HepG2 (cell line): Measurements from ENCODE around the gene TRAF3. TPM values are rescaled to one million over a fixed set of nuclear protein-coding genes. Genes with fewer than 3 reads are reported as not detected.

Source experiments
- CSRNP1 ChIP-seq: sonication (generic); formaldehyde crosslinking; IDR thresholded peaks from 2 replicates; pipeline ENCODE4 v1.8.1; 2023; ENCODE audit warnings: mild to moderate bottlenecking, missing genetic modification reagents
- EEA1 ChIP-seq: sonication (generic); formaldehyde crosslinking; IDR thresholded peaks from 2 replicates; pipeline ENCODE4 v1.5.1; 2020; ENCODE audit warnings: mild to moderate bottlenecking, missing genetic modification reagents, borderline replicate concordance
- KAT2B ChIP-seq: fragments of 150-350 bp; IDR thresholded peaks from 2 replicates; pipeline ENCODE4 v1.6.1; 2014; ENCODE audit warnings: low read depth, low read length, borderline replicate concordance
- KMT2B ChIP-seq: IDR thresholded peaks from 2 replicates; pipeline ENCODE4 v1.6.1; 2016; ENCODE audit warnings: missing genetic modification reagents, missing compliant biosample characterization
- NFKBIZ ChIP-seq: IDR thresholded peaks from 2 replicates; pipeline ENCODE4 v1.6.1; 2018; ENCODE audit warnings: missing genetic modification reagents, missing compliant biosample characterization
- POGK ChIP-seq: sonication (generic); formaldehyde crosslinking; conservative IDR thresholded peaks from 2 replicates; pipeline ENCODE4 v1.8.0; 2022; ENCODE audit warnings: mild to moderate bottlenecking, moderate library complexity, missing genetic modification reagents
- SMC3 ChIP-seq: IDR thresholded peaks from 2 replicates; pipeline ENCODE4 v1.6.1; 2011; ENCODE audit warnings: low read length, improper control_type of control experiment
- TFDP2 ChIP-seq: sonication (generic); formaldehyde crosslinking; IDR thresholded peaks from 2 replicates; pipeline ENCODE4 v1.4.0; 2020; ENCODE audit warnings: missing genetic modification reagents
- UBTF ChIP-seq: sonication (generic); formaldehyde crosslinking; IDR thresholded peaks from 2 replicates; pipeline ENCODE4 v1.4.0; 2020; ENCODE audit warnings: mild to moderate bottlenecking, missing genetic modification reagents
- ZFP36 ChIP-seq: fragments of 150-350 bp; IDR thresholded peaks from 2 replicates; pipeline ENCODE4 v1.6.1; 2018; ENCODE audit warnings: borderline replicate concordance, low read length, low read depth; ENCODE audit not compliant: partially characterized antibody
- ZNF280D ChIP-seq: sonication (generic); formaldehyde crosslinking; IDR thresholded peaks from 2 replicates; pipeline ENCODE4 v1.5.1; 2020; ENCODE audit warnings: mild to moderate bottlenecking, missing genetic modification reagents
- ZNF281 ChIP-seq: sonication (generic); formaldehyde crosslinking; IDR thresholded peaks from 2 replicates; pipeline ENCODE4 v1.4.0; 2020; ENCODE audit warnings: missing genetic modification reagents, borderline replicate concordance
- ZNF567 ChIP-seq: sonication (generic); formaldehyde crosslinking; IDR thresholded peaks from 2 replicates; pipeline ENCODE4 v1.8.1; 2023; ENCODE audit warnings: mild to moderate bottlenecking, missing genetic modification reagents, borderline replicate concordance
- ZNF788 ChIP-seq: sonication (generic); formaldehyde crosslinking; IDR thresholded peaks from 2 replicates; pipeline ENCODE4 v1.5.0; 2020; ENCODE audit warnings: mild to moderate bottlenecking, missing genetic modification reagents, borderline replicate concordance
- polyA plus RNA-seq, 8 experiments: library from polyadenylated mRNA; depleted of rRNA in 3 of 8; stranded (reverse) in 7 of 8; unstranded in 1 of 8; fragments of >200 nt; fragmentation: Illumina TruSeq in 4 of 8; extraction: Trizol in 4 of 8; gene quantifications; 2 replicates each; pipeline versions ENCODE4 v1.2.1 to v1.2.3, GENCODE V29; 2011 to 2016; ENCODE audit warnings: low read depth in 4 of 8, missing spikeins in 1 of 8, mixed read lengths in 1 of 8; ENCODE audit not compliant: insufficient read depth in 1 of 8
- total RNA-seq, 5 experiments: library from RNA; depleted of rRNA; stranded (reverse); fragments of >200 nt; fragmentation: Illumina TruSeq; extraction: Trizol; gene quantifications; 2 replicates each; pipeline ENCODE4 v1.2.3, GENCODE V29; 2016; ENCODE audit warnings: low read depth in 1 of 5

TRAF3 gene
- total and polyA plus RNA-seq, 2 of the 13 experiments (the other 11 are each of a cell fraction or from before 2014, with no cell fraction given): 6.9 to 12.2 TPM

GRCh38 chr14:102772781-102773570 is 4.3 kb upstream of the TRAF3 start (continued):
- TF ChIP-seq UBTF (CRISPR knock-in tag) (no peak), TFDP2 (CRISPR knock-in tag) (no peak), NFKBIZ (CRISPR knock-in tag) (no peak), EEA1 (CRISPR knock-in tag) (no peak), SMC3 (peak; percentile 45; the same call in 1 of the 2 replicates), ZNF567 (no peak), ZFP36 (no peak), POGK (CRISPR knock-in tag) (0 out of 2 replicates have a peak, but pooled peaks have one; percentile 11), ZNF788 (CRISPR knock-in tag) (no peak), KMT2B (CRISPR knock-in tag) (no peak), ZNF280D (0 out of 2 replicates have a peak, but pooled peaks have one; percentile 27), KAT2B (no peak), CSRNP1 (CRISPR knock-in tag) (no peak), ZNF281 (peak; percentile 76; the same call in 1 of the 2 replicates)
